Right kidney (tissue), 1 donor: Measurements from ENCODE around the gene AFF3.
"Not testable (repeated sequence)": the region's sequence is repeated elsewhere in the genome, so short reads cannot be mapped to it uniquely, and the experiment has no call there.

Source experiments
- DNase-seq: peaks from one replicate; pipeline ENCODE4 v3.0.0-alpha.2; 2016

The AFF3 gene

DNA sequence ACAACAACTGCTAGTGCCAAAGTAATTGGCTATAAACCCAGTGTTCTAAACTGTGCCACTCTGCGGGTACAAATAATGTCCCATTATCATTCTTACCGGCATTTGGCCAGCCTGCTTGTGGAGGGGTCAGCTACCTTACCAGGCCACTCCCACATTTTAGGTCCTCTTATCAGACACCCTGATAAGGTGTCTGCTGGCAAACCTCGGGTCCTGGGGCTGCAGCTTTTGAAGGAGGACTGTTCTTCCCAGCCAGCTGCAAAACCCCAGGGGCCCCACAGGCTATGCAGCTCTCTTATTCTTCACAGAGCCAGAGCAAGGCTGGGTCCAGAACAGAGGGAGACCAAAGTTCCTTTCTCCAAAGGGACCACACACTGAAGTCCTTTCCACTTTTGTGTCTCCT, 394.5 kb downstream of the AFF3 start:
- DNase-seq: no peak

DNA sequence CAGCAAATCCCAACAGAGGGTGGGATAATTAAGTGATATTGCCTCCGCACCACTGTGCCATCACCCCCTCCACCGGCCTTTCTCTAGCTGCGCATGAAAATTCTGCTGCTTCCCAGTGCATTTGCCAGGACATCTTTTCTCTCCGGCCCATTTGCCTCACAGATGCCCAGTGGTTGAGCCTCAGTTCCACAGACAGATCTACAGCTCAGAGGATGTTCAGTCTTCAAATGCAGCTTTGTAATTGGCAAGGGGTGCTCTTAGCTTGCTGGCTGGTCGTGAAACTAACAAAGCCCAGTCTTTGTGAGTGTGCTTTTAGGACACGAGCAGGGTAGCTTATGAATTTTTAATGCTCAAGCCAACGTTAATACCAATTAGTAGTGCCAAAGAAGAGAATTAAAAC, 399.2 kb downstream of the AFF3 start:
- no peak for DNase-seq

DNA sequence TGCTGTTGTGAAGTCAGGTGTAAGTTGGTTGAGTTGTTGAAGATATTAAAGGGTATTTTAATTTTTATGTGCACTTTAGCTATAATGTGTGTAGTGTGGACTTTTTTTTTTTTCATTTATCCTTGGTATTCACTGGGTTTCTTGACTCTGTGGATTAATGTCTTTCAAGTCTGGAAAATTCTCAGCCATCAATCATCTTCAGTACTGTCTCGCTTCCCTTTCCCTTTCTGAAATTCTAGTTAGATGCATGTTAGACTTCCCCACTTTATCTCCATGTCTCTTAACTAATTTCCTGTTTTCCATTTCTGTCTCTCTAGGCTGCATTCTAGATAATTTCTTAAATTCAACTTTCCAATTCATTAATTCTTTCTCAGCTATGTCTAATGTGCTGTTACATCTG, 404.9 kb downstream of the AFF3 start:
- DNase-seq: no peak

DNA sequence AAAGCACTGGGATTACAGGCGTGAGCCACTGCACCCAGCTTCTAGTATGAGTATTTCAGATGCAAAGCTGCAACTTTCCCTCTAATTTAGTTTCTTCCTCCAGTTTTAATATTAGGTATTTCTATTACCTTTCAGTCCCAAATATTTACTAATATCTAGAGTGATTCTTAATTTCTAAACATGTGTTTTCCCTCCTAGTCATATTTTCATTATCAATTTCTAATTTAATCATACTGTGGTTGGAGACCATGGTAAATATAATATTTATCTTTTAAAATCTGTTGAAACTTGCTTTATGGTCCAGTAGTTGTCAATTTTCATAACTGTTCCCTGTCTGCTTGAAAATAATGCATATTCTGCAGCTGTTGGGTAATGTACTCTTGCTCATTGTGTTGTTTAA, 406.6 kb downstream of the AFF3 start:
- DNase-seq: no peak

DNA sequence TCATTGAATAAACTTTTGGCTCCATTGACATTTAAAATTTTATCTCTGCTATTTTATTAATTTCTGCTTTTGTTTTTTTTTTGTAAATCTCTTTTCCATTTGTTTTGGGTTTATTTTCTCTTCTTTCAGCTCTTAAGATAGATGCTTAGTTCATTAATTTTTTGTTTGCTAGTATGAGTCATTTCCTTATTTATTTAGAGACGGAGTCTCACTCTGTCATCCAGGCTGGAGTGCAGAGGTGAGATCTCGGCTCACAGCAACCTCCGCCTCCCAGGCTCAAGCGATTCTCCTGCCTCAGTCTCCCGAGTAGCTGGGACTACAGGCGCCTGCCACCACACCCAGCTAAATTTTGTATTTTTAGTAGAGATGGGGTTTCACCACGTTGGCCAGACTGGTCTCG, 407.1 kb downstream of the AFF3 start:
- not testable (repeated sequence) for DNase-seq

DNA sequence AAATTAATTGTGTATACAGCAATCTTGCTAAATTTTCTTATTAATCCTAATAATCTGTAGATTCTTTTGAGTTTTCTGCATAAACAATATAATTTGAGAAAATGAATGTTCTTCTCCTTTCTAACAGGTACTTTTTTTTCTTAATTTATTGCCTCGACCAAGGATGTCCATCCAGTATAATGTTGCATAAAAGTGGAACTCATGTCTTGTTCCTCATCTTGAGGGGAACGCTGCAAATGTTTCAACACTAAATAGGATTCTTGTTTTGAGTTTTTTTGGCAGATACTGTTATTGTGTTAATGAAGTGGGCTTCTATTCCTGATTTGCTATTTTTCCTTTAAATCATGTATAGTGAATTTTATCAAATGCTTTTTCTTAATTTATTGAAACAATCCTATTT, 408.2 kb downstream of the AFF3 start:
- no peak for DNase-seq

DNA sequence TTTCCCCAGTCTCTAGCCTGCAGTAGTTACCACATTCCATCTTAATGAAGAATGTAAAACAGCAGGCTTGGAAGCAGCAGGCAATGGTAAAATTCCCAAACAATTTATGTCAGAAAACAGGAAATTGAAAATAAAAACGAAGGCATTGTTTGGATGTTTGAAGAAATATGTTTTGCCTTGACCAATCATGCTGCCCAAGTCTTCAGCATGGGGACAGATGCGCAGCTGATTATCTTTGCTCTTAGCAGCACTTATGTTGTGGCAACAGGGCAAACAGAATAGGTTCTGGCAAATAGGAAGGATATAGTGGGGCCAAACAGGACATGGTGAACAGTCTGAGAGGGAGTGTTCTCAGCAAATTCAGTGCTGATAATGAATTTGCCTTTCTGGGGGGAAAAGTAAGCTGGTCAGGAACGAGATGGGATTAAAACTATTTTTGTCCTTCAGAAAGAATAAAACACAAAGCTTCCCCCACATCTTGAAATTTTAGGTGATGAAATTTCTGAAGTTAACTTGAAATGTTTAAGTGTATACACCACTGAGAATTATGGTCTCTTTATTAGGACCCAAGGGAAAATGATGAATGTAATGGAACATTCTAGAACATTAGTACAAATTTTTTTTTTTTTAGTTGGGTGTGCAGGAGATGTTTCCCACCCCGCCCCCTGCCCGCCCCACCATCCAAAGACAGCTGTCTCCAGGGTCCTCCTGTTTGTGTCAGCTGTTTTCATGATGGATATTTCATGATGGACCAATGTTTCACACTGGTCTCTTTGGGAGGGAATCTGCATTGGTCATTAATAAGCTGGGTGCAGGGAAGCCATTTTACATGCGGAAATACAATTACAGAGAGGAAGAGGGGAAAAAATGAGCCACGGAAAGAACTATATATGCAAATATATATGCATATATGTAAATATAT, 413.0 kb downstream of the AFF3 start:
- DNase-seq: no peak

DNA sequence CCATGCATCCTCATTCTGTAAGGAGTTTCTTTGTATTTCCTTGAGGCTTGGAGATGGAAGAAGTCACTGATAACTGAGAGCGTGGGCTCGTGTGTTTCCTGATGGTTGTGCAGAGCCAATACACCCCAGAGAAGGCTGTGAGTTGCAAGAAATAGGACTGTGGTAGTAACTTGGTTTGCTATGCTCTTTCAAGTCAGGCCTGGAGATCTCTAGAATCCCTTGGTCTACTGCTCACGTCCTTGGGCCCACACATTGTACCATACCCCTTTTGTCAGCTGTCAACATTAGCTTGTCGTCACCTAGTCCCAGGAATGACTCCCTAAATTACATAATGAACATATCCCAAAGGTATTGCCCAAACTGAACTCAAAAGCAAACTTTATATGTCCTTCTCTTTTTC, 414.2 kb downstream of the AFF3 start:
- DNase-seq: no peak

DNA sequence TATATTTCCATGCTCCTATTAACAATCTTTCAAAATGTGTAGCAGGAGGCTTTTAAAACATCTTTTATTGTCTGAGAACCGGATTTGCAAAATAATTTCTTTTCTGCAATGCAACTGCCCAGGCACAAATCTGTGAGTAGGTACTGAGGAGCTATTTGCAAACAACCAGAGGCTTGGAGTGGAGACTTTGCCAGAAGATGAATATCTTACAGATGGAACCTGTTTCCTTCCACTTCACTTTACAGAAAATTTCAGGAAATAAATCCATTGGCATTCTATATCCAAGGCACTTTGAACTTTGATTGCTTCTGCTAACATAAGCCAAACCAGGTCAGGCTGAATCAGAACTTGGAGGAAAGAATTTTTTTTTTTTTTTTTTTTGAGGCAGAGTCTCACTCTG, 415.2 kb downstream of the AFF3 start:
- no peak for DNase-seq

DNA sequence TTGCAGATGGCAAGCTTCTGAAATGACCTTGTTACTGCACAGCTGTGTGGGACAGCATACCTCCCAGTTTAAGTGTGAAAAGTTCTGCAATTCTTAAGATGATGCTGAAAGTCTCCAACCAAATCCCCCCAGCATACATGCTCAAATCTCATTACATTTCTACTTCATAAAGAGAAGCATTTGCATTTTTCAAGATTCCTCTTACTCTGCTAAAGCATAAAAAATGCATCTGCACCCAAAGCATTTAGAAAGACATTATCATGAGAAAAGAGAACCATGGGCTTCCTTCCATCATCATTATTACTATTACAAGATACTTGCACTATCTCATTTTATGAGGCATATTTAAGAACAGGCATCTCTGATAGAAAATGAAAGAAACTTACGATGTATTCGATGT, 415.7 kb downstream of the AFF3 start:
- no peak for DNase-seq

DNA sequence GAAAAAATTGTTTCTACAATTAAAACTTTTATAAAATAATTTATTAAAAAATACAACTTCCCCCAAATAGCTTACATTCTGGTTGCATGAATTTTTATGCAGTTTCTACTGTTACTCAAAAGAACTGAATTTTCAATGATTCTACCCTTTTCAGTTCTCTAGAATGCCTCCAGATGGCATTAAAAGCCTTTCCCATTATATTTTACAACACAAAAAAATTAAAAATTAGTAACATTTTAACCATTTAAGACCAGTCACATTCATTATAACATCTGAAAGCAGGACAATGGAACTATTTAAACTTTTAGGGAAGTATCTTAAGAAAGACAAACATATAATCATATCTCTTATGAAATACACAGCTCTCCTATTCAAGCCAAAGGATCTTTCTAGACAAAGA, 416.6 kb downstream of the AFF3 start:
- no peak for DNase-seq

DNA sequence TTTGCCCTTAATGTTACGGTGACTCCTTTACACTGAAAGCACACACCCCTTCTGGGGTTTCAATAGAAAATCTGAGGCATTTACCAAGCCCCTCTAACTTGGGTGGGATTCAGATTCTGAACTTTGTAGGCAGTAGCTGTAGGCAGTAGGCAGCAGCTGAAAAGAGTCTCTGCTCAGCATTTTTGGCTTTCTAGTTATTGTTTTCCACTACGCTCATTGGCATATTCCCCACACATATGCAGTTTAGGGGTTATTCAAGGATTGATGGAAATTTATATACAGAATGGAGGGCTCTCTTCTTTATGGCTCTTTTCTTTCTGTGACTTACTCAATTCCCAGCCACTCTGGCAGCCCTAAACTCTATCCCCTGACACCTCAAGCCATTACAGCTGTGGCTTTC, 419.9 kb downstream of the AFF3 start:
- DNase-seq: no peak

DNA sequence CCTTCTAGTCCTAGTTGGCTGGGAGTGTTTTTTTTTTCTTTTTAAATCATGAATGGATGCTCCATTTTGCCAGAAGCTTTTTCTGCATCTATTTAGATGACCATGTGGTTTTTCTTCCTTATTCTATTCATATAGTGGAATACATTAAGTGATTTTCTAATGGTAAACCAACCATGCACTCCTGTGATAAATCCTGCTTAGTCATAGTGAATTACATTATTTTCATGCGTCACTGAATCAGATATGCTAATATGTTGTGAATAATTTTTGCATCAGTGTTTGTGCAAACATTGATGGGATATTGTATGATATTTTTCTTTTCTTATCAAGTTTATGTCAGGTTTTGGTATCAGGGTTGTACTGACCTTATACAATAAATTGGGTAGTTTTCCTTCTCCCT, 423.3 kb downstream of the AFF3 start:
- no peak for DNase-seq

DNA sequence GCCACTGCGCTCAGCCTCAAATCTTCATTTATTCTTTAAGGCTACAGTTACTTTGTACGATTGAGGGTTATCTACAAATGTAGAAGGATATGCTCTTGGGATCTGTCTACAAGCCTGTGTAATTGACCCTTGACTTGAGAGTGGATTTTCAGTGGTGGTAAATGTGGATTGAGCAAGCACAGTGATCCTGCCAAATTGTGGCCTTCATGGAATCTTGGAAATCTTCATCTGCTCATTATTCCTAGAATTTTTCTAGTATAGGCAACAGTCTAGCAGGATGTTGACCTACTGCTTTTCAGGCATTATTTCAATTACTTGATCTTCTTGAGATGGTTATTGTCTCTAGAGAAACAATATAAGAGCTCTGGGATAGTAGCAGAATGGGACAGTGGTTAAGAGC, 426.4 kb downstream of the AFF3 start:
- DNase-seq: no peak

DNA sequence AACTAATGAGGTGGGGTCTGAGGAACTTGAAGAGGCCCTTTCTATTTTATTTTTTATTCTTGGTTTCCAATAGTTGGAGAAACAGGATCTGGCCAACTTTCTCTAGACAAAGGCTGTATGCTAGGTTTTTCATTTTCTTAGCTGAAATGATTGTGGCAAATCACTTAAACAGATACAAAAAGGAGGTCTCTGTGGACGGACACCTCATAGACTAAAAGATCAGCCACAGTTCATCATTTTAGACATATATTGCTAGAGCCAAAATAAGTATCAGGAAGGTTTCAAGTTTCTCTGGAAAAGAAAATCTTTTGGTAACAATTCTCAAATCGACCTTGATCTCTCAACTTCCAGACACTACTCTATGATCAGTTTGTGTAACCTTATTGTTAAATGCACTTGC, 428.0 kb downstream of the AFF3 start:
- DNase-seq: no peak

DNA sequence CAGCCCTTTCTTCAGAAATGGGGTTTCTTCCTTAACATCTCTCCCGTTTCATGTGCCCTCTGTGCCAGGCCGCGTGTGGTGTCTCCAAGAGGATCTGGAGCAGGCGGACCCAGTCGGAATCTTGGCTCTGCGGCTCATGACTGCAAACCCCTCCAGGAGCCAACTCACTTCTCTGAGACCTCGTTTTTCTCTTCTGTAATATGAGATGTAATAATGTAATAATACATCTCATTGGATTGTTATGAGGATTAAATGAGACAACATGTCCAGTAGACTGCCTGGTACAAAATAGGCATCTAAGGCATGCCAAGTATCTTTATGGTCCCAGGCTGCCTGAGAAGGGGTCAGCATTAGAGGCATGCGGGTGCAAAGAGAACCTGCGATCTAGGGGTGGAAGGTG, 431.2 kb downstream of the AFF3 start:
- no peak for DNase-seq

DNA sequence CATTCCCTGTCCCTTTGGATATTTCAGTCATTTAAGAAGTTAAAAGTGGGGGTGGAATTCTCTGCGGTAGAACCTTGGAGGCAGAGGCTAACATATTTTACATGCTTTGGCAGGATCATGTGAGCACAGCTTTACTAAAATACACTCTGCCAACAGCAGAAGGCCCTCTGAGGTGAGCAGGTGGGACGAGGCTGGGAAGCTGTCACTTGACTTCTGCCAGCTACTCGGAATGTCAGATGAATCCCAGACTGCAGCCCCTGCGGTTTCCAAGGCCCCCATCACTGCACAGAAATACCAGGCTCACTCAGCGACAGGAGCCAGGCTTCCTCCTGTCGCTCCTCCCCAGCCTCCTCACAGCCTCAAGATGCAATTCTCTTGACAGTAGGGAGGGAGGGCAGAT, 431.7 kb downstream of the AFF3 start:
- no peak for DNase-seq

DNA sequence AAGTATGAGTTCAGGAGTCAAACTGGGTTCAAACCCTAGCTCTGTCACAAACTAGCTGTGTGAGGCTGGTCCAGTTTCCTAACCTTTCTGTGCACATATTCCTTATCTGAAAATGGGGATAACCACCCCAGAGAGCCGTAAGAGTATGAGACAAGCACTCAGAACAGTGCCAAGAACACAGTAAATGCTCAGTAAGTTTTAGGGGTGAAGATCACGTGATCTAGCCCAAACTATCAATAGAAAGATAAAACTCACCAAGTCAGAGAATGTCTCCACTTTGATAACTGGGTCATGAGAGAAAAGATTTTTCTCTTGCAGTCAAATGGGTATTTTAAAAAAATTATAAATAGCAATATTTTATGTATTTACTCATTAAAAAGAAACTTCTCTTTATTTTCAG, 433.2 kb downstream of the AFF3 start:
- DNase-seq: no peak

DNA sequence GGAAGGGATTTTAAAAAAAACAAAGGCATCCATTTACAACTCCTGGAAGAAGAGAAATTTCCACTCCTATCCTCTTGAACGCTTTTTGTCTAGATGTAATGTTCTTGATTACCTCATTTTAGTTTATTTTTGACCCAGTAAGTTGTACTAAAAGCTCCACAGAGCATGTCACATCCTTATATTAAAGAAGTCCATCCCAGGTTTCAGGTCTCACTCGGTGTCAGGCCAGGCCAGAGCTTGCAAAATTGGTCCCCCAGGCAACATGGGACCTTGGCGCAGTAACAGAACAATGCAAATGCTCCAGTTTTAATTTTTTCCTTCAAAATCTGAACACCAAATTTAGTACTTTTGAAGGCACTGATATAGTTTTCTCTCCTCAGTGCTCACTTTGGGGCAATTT, 434.2 kb downstream of the AFF3 start:
- no peak for DNase-seq

DNA sequence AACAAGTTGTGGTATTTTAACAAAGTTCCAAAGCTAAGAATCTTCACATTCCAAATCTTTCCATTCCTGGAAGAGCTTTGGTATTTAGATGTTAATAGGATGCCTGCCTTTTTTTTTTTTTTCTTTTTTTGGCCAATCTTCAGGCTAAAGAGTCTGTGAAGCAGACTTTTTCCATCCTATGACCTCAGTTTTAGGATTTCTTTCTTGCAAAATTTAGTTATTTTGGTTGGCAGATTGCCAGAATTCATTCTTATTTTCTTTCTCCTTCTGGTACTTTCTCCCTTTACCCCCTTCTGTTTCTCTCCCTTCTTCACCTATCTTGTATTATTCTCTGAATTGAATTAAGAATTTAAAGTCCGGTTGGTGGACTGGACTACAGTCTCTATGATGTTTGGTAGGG, 434.8 kb downstream of the AFF3 start:
- DNase-seq: no peak

DNA sequence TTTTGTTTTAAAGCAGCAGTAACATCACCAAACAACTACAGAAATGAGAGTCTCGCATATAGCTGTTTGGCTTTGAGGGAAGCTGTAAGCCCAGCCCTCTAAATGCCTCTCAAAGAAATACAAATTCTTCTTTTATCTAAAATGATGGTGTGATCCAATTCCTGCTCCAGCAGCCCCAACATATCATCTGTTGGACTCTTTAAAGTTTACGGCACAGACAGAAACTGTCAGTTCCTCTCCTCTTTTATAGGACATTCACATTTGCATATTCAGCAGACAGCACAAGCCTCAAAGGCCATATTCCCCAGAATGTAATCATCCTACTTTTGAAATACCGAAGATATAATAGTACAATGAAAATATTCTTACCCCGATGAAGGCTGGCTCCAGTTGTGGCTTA, 435.7 kb downstream of the AFF3 start:
- no peak for DNase-seq

DNA sequence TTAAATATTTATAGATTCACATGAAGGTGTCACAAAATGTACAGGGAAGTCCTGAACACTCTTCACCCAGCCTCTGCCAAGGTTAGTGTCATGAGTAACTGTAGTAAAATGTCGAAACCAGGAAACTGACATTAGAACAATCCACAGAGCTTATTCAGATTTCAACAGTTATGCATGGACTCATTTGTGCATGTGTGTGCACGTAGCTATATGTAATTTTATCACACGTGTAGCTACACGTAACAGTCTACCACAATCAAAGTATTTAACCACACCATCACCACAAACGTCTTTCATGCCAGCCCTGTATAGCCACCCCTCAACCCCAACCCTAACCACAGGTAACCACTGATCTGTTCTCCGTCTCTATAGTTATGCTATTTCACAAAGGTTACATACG, 440.9 kb downstream of the AFF3 start:
- DNase-seq: no peak

DNA sequence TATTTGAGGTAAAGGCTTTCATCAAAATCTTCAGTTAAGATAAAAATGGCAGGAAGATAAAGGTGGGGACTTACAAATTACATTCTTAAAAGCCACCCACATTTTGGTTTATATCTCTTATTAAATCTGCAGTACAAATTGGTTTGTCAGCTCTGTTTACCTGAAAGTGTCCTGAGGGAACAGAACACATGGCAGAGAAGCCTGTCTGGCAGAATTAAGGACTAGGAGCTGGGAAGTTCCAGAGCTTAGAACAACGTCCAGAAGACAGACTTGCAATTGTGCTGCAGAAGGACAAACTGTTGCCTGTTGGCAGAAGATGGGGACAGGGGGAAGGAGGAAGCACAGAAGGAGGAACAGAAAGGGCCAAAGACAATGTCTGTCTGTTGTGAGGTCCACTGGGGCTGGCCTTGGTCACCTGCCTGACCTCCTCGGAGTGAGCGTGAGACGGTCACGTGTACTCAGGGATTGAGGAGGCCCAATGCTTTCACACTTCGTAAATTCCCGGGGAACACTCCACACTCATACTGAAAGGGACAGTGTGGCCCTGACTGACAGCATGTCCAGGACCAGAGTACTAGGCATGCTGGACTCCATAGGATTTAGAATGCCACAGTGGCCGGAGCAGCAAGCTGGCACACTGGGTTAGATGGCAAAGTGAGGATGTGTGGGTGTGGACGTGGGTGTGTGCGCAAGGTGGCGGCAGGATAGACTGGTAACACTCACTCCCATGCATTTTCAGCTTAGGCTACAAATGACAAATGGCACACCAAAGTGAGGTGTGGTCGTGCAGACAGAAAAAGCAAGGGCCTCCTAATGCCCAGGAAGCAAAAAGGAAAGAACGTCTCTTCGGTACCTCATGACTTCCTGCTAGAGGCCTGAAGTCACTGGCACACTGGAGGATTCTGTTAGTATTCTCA, 441.6 kb downstream of the AFF3 start:
- no peak for DNase-seq

DNA sequence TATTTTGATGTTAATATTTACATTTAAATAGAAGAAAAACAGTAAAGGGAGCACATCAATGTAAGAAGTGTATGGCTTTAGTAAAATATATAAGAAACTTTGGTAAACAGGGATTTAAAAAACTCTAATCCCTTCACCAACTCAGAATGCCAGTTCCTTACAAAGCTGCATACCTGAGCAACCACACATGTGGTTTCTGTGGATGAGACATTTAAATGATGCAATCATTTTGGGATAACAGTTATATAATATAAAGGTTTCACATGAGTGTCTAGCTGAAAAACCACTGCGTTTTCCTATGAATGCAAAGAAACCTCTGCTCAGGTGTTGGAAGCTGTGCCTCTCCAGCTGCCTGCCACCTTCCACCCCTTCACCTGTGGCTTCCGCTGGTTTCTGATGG, 443.5 kb downstream of the AFF3 start:
- DNase-seq: no peak
